DMS153 (cell line): ENCODE measurements around the gene MALRD1.
"Not testable (repeated sequence)": the region's sequence is repeated elsewhere in the genome, so short reads cannot be mapped to it uniquely, and the experiment has no call there.

Source experiments
- DNase-seq: peaks from one replicate; lab custom pipeline; 2025; lab: John Stamatoyannopoulos, UW

The MALRD1 gene

GRCh38 chr10:19719284-19719683, 670.7 kb downstream of the MALRD1 start:
- peak; percentile 68 for DNase-seq

DNA sequence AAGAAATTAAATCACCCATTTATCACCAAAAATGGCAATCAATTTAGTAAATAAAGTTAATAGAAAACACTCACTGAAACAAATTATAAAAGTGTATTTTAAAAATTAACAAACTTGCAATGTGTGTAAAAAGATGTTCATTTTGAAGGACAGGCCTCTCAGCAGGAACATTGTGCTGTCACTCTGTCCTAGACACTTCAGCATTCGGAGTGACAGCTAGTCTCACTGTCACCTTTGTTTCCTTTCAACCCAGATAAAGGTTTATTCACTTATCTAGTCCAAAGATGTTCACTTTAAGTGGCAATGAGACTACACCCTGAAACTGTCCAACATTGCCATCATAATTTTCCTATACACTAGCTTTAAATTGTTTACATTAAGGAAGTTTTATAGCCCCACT, 675.7 kb downstream of the MALRD1 start:
- no peak for DNase-seq

DNA sequence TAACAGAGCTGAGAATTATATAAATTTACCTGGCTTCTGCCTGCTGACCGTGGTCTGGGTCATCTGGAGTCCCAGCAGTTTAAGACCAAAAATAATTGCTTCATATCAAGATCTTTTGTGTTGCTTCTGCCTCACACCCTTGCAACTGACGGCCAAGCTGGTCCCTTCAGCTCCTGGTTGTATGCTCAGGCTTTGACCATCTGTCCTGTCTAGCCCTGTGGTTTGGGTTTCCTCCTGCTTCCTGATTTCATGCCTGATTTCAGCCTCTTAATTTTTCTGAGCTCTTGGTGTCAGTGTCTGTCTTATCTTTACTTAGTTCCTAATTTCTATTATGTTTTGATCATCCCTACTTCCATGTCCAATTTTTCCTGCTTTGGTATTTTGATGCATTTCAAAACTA, 679.8 kb downstream of the MALRD1 start:
- no peak for DNase-seq

DNA sequence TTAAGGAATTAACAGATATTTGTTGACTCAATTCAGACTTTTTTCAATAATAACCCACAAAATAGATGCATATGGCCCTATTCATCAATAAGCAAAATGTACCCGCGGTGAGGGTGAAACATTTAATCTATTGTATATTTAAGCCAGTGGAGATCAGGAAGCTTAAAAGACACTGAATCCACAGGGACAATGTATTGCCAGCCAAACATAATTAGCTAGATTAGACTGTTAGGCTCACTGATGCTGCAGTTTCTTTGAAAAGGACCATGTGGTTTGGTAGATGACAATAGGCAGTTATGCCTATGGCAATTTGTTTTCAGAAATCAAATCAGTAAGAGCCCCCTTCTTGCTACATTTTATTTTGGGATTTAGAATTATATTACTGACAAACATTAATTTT, 680.4 kb downstream of the MALRD1 start:
- no peak for DNase-seq

- DNase-seq = no peak
Measured at GRCh38 chr10:19730167-19730906, 681.7 kb downstream of the MALRD1 start.

DNA sequence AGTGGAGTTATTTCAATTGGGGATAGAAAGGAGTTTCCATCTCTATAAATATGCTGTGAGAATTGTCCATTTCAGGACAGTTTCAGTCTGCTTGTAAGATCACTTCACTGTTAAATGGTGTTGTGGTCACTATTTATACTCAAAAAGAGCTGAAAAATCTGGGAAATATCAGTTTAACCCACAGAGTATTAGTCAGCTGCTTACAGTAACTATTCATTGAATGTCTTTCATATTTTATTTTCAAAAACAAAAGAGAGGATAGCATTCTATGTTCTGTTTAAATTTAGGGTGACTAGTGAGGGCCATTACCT, 682.3 kb downstream of the MALRD1 start:
- no peak for DNase-seq

GRCh38 chr10:19731560-19731959, 683.0 kb downstream of the MALRD1 start:
- DNase-seq = no peak

DNA sequence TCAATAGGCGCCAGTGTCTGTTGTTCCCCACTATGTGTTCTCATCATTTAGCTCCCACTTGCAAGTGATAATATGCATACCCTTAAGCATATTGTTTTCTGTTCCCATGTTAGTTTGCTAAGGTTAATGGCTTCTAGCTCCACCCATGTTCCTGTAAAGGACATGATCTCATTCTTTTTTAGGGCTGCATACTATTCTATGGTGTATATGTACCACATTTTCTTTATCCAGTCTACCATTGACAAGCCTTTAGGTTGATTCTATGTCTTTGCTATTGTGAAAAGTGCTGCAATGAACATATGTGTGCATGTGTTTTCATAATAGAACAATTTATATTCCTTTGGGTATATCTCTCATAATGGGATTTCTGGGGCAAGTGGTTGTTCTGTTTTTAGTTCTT, 689.8 kb downstream of the MALRD1 start:
- no peak for DNase-seq

GRCh38 chr10:19739232-19739631, 690.6 kb downstream of the MALRD1 start:
- not testable (repeated sequence) for DNase-seq

- DNase-seq = not testable (repeated sequence)
Measured at GRCh38 chr10:19742144-19742543, 693.5 kb downstream of the MALRD1 start.

GRCh38 chr10:19745672-19746071, 697.1 kb downstream of the MALRD1 start:
- DNase-seq = no peak

GRCh38 chr10:19749185-19749729, 700.7 kb downstream of the MALRD1 start:
- no peak for DNase-seq

GRCh38 chr10:19750972-19751371, 702.4 kb downstream of the MALRD1 start:
- no peak for DNase-seq

- DNase-seq = no peak
Measured at GRCh38 chr10:19756919-19757318, 708.3 kb downstream of the MALRD1 start.

- DNase-seq = no peak
Measured at GRCh38 chr10:19762026-19762425, 713.4 kb downstream of the MALRD1 start.

DNA sequence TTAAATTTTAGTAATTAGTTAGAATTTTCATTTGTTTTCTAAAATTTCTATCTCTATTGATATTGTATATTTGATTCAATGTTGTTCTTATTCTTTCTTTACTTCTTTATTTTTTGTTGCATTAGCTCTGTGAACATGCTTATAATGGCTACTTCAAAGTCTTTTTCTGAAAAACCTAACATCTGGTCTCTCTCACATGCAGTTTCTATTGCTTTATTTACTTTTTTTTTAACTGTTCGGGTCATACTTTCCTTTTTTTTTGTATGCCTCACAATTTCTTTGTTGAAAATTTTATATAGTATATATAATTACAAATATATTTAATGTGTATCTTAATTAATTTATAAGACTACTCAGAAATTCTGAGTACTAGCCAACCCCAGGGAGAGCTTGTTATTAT, 715.5 kb downstream of the MALRD1 start:
- DNase-seq = no peak

GRCh38 chr10:19767876-19768275, 719.3 kb downstream of the MALRD1 start:
- DNase-seq = no peak

DNA sequence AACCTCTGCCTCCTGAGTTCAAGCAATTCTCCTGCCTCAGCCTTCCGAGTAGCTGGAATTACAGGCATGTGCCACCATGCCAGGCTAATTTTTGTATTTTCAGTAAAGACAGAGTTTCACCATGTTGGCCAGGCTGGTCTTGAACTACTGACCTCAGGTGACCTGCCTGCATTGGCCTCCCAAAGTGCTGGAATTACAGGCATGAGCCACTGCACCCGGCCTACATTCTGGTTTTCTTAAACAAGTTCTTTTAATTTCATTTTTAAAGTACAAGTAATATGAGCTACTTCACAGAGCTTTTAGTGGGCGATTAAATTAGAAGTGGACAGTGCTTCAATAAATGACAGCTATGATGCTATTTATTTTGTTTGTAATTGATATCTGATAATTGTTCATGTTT, 721.2 kb downstream of the MALRD1 start:
- not testable (repeated sequence) for DNase-seq

DNA sequence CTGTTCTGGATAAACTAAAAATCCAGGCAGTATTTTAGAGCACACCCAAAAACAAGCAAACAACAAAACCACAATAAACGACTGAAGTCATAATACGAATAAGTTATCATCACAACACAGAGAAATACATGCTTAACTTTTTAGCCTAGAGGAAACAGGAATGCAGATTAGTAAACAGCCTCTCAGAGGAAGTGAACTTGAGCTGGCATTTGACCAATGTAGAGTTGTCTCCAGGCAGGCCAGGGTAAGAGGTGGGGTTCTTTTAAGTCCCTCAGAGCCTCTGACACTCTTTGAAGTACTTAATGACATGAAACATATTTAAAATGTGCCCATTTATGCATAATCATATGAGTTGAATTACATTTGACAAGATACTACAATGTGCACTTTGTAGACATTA, 724.4 kb downstream of the MALRD1 start:
- no peak for DNase-seq

GRCh38 chr10:19775296-19775695, 726.7 kb downstream of the MALRD1 start:
- no peak for DNase-seq

GRCh38 chr10:19777806-19778205, 729.2 kb downstream of the MALRD1 start:
- no peak for DNase-seq

- DNase-seq = no peak
Measured at GRCh38 chr10:19778996-19779395, 730.4 kb downstream of the MALRD1 start.

GRCh38 chr10:19782430-19783089, 734.0 kb downstream of the MALRD1 start:
- no peak for DNase-seq

GRCh38 chr10:19783721-19784120, 735.1 kb downstream of the MALRD1 start:
- DNase-seq = no peak
